Stimulated activated CD8-positive, alpha-beta memory T cell treated with anti-CD3 and anti-CD28 coated beads, Interleukin-7, amount 100 ng/mL, for 24 hours (primary cell): ENCODE measurements around the gene ARID3A.
"Not testable (repeated sequence)": the region's sequence is repeated elsewhere in the genome, so short reads cannot be mapped to it uniquely, and the experiment has no call there.

Experiments
- DNase-seq: peaks from one replicate; pipeline ENCODE4 v3.0.0-alpha.2; 2020; ENCODE audit warnings: low read depth

The ARID3A gene

GRCh38 chr19:891421-892200, 34.2 kb upstream of the ARID3A start:
- not testable (repeated sequence) for DNase-seq

- no peak for DNase-seq
These were observed 33.5 kb upstream of the ARID3A start for GRCh38 chr19:892243-892893.

- no peak for DNase-seq
These were observed 32.7 kb upstream of the ARID3A start, which contains the start of the genes MED16 and RNU6-9 for GRCh38 chr19:892894-893689. Gene MED16 (minus strand): TSS chr19:893187. CDS start chr19:891131, 2,056 bp downstream. Gene RNU6-9 (plus strand): TSS chr19:893484.

GRCh38 chr19:896434-896833, 29.4 kb upstream of the ARID3A start:
- DNase-seq: no peak

GRCh38 chr19:896999-897398, 28.8 kb upstream of the ARID3A start:
- no peak for DNase-seq

- no peak for DNase-seq
These were observed 28.3 kb upstream of the ARID3A start for GRCh38 chr19:897442-898039.

- DNase-seq: no peak
These were observed 27.2 kb upstream of the ARID3A start for GRCh38 chr19:898663-899062.

GRCh38 chr19:899336-900042, 26.3 kb upstream of the ARID3A start:
- DNase-seq: no peak

- DNase-seq: no peak
These were observed 25.9 kb upstream of the ARID3A start for GRCh38 chr19:900043-900301.

- no peak for DNase-seq
These were observed 25.3 kb upstream of the ARID3A start for GRCh38 chr19:900302-901111.

GRCh38 chr19:901216-902092, 24.4 kb upstream of the ARID3A start:
- no peak for DNase-seq

GRCh38 chr19:902093-902370, 23.8 kb upstream of the ARID3A start:
- no peak for DNase-seq

- DNase-seq: no peak
These were observed 23.2 kb upstream of the ARID3A start for GRCh38 chr19:902446-903226.

GRCh38 chr19:903266-903797, 22.5 kb upstream of the ARID3A start:
- DNase-seq: no peak

GRCh38 chr19:904545-904944, 21.3 kb upstream of the ARID3A start:
- DNase-seq: no peak

GRCh38 chr19:906480-906879, 19.4 kb upstream of the ARID3A start:
- no peak for DNase-seq

- no peak for DNase-seq
These were observed 18.5 kb upstream of the ARID3A start for GRCh38 chr19:907183-907853.

- DNase-seq: no peak
These were observed 14.4 kb upstream of the ARID3A start for GRCh38 chr19:911197-912033.
